OCI-LY7 (cell line): Measurements from ENCODE around the gene C1orf167.

Source experiments
- CTCF ChIP-seq: fragments of 200-600 bp; sonication (generic); conservative IDR thresholded peaks from 2 replicates; pipeline ENCODE4 v1.5.1; 2014; ENCODE audit warnings: mild to moderate bottlenecking, antibody characterized with exemption, low read length, moderate library complexity, mixed read lengths
- EZH2phosphoT487 ChIP-seq: fragments of 200-600 bp; sonication (generic); IDR thresholded peaks from 2 replicates; pipeline ENCODE4 v1.6.1; 2018; ENCODE audit warnings: low read depth, borderline replicate concordance, mild to moderate bottlenecking, mixed run types, antibody characterized with exemption, low read length, moderate library complexity, mixed read lengths

GRCh38 chr1:11777658-11778322, 15.8 kb downstream of the C1orf167 start:
- TF ChIP-seq CTCF: no peak
- TF ChIP-seq EZH2phosphoT487: no peak
